Measurements from ENCODE around the gene PAK4. TPM values are rescaled to one million over a fixed set of nuclear protein-coding genes. Genes with fewer than 3 reads are reported as not detected.

Gene PAK4
- total and polyA plus RNA-seq, 10 of the 15 experiments (the other 5 are each of a cell fraction or from before 2014, with no cell fraction given), result 0.08 to 19.3 (median 5.9) TPM

DNA sequence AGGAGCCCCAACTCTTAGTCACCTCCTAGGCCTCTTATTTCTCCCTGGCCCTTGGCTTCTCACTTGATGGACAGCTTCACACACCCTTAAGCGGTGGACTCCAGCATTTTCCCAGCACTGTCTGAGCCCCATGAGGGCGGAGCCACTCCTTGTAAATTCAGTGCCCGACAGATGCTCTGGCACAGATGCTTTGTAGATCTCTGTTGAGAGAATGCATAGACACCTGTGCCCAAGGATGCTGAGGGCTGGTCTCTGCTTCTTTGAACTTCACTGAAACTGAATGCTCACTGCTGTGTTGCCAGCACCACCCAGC lies 75.2 kb downstream of the PAK4 start:
- H2AFZ ChIP-seq (ENCODE audit: control insufficient read depth, low read depth, low read length), result no peak overlapping the region
- no peaks in the 10 kb centered on the region for H4K20me1 ChIP-seq (ENCODE audit: control insufficient read depth, insufficient read depth)
- H3K4me2 ChIP-seq (ENCODE audit: control insufficient read depth, insufficient read depth), result no peak overlapping the region
- no peak for TF ChIP-seq KAT2A (conservative IDR thresholded peaks at IDR 0.05; ENCODE audit: control insufficient read depth, low read depth, low read length)
- no peak for TF ChIP-seq SMAD1 (IDR thresholded peaks at IDR 0.05; ENCODE audit: low read depth, partially characterized antibody)
- TF ChIP-seq WRNIP1 (IDR thresholded peaks at IDR 0.05; ENCODE audit: borderline replicate concordance, low read depth, low read length), result no peak
- no peak for TF ChIP-seq KDM1A (IDR thresholded peaks at IDR 0.05; ENCODE audit: borderline replicate concordance)
- no peak for TF ChIP-seq TAF1 (IDR thresholded peaks at IDR 0.05; ENCODE audit: borderline replicate concordance, low read depth, low read length)
- TF ChIP-seq RAD21 (IDR thresholded peaks at IDR 0.05; ENCODE audit: insufficient read depth, low read depth, low read length), result no peak
- no peak for TF ChIP-seq RUNX3 (IDR thresholded peaks at IDR 0.05; ENCODE audit: low read length)
- H3K27ac ChIP-seq (ENCODE audit: control insufficient read depth, insufficient read depth), result no peak overlapping the region
- POLR2A ChIA-PET, result interaction anchor here (0.6 kb wide), 1 partner anchor 217 kb away, joined by 3 read pairs; no protein-coding TSS in a partner anchor
- H3K36me3 ChIP-seq (ENCODE audit: control insufficient read depth in 2 of 2, insufficient read depth in 2 of 2, low read length in 1 of 2), result no peaks in the 10 kb centered on the region
- no peak for DNase-seq (ENCODE audit: low read depth, low spot score)
- in situ Hi-C loops (cut with MboI), result no loop called here
- CTCF ChIA-PET, result no interaction called here
- RAD21 ChIA-PET (ENCODE audit: unreplicated experiment), result no interaction called here
- 28% methylated on average over 3 of the region's 3 CpGs for WGBS (ENCODE audit: insufficient coverage, insufficient replicate concordance, low lambda C conversion rate, missing lambda C conversion rate)
- no peak overlapping the region for H3K4me3 ChIP-seq
- H3K79me2 ChIP-seq (ENCODE audit: control insufficient read depth, insufficient read depth, low read length), result no peaks in the 10 kb centered on the region
- intact Hi-C loops (cut with micrococcal nuclease; ENCODE audit: unreplicated experiment), result no loop called here
- no peak overlapping the region for H3K9ac ChIP-seq (ENCODE audit: control insufficient read depth, insufficient read depth, low read length)
- SMC1A ChIA-PET (ENCODE audit: uncharacterized antibody, unreplicated experiment), result no interaction called here
- no peak for ATAC-seq
- no peak for FAIRE-seq
- no peaks in the 10 kb centered on the region for H3K4me1 ChIP-seq (ENCODE audit: control insufficient read depth, insufficient read depth, low read length)
- BruUV-seq (replicated peaks), result no TSS peak
- no peaks in the 10 kb centered on the region for H3K9me3 ChIP-seq (replicated peaks; ENCODE audit: control insufficient read depth, insufficient read depth, low read length)
- peaks cover 5 to 6% of the 10 kb centered on the region in 2 experiments; a peak in 2 of 4 replicates for H3K27me3 ChIP-seq (replicated peaks in 1 of 2; ENCODE audit: control insufficient read depth in 2 of 2, insufficient read depth in 2 of 2, low read length in 1 of 2)

DNA sequence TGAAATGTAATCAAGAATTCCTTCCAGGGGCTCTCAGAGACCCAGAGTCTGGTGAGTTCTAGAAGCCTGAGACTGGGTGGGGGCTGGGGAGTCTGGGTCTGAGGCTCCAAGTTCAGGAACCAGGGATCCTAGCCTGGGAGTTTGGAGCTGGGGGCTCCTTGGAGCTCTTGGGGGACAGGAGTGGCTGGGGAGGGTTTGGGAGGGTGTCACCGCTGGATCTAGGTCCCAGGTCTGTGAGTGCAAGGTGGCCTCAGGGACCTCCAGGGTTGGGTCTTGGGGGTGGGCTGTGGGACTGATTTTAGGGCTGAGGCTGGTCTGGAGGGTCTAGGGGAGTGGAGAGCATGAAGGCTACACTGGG lies 77.4 kb downstream of the PAK4 start:
- no TSS peak for BruUV-seq (replicated peaks)
- POLR2A ChIA-PET, result no interaction called here
- Histone ChIP-seq H3K9ac (ENCODE audit: control insufficient read depth, insufficient read depth, low read length) (no peak overlapping the region), H3K4me2 (ENCODE audit: control insufficient read depth, insufficient read depth) (no peak overlapping the region), H4K20me1 (ENCODE audit: control insufficient read depth, insufficient read depth) (no peaks in the 10 kb centered on the region), H3K79me2 (ENCODE audit: control insufficient read depth, insufficient read depth, low read length) (no peaks in the 10 kb centered on the region), H3K4me1 (ENCODE audit: control insufficient read depth, insufficient read depth, low read length) (no peaks in the 10 kb centered on the region), H3K27me3 (replicated peaks in 1 of 2; ENCODE audit: control insufficient read depth in 2 of 2, insufficient read depth in 2 of 2, low read length in 1 of 2) (peaks cover 2 to 3% of the 10 kb centered on the region in 2 experiments; a peak in 1 of 4 replicates), H3K4me3 (no peak overlapping the region), H3K9me3 (replicated peaks; ENCODE audit: control insufficient read depth, insufficient read depth, low read length) (no peaks in the 10 kb centered on the region), H3K27ac (ENCODE audit: control insufficient read depth, insufficient read depth) (no peak overlapping the region), H2AFZ (ENCODE audit: control insufficient read depth, low read depth, low read length) (no peak overlapping the region), H3K36me3 (ENCODE audit: control insufficient read depth in 2 of 2, insufficient read depth in 2 of 2, low read length in 1 of 2) (no peaks in the 10 kb centered on the region)
- RAD21 ChIA-PET (ENCODE audit: unreplicated experiment), result no interaction called here
- DNase-seq (ENCODE audit: low read depth, low spot score) (no peak), ATAC-seq (no peak), FAIRE-seq (no peak)
- SMC1A ChIA-PET (ENCODE audit: uncharacterized antibody, unreplicated experiment), result no interaction called here
- TF ChIP-seq ZSCAN29 (IDR thresholded peaks at IDR 0.05), result no peak
- in situ Hi-C loops (cut with MboI) (no loop called here), intact Hi-C loops (cut with micrococcal nuclease; ENCODE audit: unreplicated experiment) (no loop called here)
- 100% methylated on average over 1 of the region's 1 CpG for WGBS (ENCODE audit: insufficient coverage, insufficient replicate concordance, low lambda C conversion rate, missing lambda C conversion rate)
- CTCF ChIA-PET, result interaction anchor here (0.7 kb wide), 1 partner anchor 445 kb away, joined by 3 read pairs; no protein-coding TSS in a partner anchor
